Stimulated activated CD8-positive, alpha-beta memory T cell treated with anti-CD3 and anti-CD28 coated beads, Interleukin-2, amount 100 ng/mL, for 48 hours (primary cell): ENCODE results near the gene MAP3K21.

Experiments
- DNase-seq, 2 donors: peaks; one replicate each; pipeline ENCODE4 v3.0.0-alpha.2; 2020; ENCODE audit warnings: low read depth in 2 of 2

The MAP3K21 gene

DNA sequence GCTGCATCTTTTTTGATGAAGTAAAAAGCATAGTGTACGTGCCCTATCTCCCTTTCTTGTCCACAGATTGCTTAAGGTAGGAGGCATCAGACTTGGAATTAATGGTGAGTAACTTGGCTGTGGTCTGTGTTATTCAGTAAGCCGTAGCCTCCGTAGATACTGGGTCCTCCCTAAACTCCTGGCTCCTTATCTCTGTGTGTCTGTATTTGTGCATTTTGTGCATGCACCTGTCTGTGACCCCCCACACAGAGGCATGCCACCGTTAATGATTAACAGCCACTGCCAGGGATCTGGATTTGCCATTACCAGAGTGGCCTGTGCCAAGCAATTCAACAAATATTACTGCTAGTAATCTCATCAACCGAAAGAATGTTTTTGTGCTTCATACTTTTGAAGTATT, 31.9 kb downstream of the MAP3K21 start:
- DNase-seq = no peak

DNA sequence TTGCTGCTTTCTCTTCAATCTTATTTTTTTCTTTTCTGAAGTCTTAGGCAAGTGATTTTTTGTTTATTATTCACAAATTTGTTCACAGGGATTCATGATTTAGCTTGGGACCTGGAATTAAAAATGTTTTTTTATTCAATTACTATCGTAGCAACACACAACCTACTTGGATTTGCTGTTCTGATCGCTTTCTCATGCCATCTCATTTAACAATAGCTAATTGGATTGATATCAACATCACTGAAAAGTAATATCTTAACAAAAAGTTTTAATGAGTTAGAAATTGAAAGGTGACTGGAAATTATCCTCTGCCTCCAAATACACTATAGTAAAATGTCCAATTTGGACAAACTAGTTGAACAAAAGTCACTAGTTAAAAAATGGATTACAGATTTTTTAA, 32.4 kb downstream of the MAP3K21 start:
- DNase-seq = no peak

DNA sequence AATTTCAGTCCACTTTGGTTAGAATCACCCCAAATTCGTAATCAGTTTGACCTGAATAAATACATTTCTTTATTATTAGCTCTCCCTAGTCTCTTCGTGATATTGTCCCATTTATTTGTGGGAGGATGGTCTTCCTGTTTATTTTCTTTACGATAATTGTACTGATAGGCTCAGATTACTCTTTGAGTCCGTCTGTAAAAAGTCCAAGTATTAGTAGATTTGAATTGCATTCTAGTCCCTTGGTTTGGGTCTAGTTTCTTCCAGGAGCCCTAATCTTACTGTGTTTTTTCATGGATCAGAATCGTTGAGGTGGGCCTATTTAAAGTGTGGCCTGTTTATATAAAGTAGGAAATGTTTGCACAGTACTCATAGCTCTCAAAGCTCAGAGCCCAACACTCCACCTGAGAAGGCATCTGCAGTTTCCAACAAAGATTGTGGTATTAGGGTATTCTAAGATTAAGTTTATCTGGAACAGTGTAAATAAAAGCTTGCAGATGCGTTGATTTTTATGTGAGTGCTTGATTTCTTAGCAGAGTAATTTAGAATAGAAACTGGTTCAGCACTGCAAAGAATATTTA, 33.1 kb downstream of the MAP3K21 start:
- DNase-seq = no peak

DNA sequence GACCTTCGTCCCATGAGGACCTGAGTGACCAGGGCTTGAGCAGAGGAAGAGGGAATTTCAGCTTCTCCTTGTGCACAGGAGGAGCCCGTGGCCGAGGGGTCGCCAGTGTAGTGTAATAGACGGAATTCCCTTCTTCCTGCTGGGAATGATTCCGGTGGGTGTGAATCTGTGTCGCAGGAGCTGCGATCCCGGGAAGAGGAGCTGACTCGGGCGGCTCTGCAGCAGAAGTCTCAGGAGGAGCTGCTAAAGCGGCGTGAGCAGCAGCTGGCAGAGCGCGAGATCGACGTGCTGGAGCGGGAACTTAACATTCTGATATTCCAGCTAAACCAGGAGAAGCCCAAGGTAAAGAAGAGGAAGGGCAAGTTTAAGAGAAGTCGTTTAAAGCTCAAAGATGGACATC, 34.4 kb downstream of the MAP3K21 start:
- no peak for DNase-seq

DNA sequence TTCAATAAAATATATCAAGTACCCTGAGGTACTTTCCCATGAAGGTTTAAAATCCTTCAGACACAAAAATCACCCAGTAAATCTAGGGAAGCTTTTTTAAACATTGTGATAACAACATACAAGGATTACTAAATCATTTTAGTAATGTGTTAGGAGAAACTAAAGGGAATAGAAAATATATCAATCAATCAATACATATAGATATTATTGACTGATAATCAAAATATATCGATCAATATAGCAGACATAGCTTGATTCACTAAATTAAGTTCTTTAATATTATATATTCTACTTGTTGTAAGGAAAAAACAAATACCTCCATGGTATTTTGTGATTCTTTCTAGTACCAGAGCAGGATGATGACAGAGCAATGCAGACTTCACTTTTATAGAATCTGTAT, 35.2 kb downstream of the MAP3K21 start:
- no peak for DNase-seq

DNA sequence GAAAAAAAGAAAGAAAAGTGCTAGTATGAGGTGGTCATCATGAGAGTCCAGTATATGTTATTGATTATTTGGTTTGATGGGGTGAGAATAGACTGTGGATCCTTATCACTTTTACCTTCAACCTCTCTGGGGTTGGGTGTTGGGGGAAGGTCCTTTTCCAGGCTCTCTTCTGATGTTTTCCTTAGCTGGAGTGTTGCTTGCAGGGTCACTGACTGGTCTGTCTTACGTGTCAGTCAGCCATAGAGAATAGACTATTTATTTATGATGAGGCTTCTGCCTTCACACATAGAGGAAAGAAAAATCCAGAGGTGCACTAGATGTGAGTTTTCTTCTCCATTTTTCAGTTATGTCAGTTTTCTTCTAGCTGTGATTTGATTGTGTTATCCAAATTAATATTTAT, 36.5 kb downstream of the MAP3K21 start:
- DNase-seq = no peak

DNA sequence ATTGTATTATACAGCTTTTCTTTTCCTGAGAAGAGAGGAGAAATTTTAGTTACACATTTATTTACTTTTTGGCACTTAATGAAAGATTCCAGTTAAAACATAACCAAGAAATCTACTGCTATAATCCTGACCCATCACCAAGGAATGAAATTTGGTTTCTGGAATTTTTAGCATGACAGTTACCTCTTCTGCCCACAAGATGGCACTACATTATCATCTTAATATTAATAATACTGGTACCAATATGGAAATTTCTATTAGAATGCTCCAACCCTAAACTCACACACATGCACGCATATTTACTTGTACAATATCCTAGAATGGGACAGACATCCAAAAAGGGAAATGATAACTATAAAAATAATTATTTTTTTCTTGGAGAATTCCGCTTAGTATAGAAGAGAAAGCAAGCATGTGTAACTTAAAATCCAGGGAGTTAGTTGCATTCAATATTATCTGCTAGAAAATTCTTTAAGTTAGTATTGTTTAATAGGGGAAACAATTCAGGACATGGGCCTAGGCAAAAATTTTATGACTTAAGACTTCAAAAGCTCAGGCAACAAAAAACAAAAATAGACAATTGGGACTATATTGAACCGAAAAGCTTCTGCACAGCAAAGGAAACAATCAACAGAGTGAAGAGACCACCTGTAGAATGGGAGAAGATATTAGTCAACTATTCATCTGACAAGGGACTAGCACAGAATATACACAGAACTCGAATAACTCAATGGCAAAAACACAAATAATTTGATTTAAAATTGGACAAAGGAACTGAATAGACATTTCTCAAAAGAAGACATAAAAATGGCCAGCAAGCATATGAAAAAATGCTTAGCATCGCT, 37.4 kb downstream of the MAP3K21 start:
- no peak for DNase-seq

DNA sequence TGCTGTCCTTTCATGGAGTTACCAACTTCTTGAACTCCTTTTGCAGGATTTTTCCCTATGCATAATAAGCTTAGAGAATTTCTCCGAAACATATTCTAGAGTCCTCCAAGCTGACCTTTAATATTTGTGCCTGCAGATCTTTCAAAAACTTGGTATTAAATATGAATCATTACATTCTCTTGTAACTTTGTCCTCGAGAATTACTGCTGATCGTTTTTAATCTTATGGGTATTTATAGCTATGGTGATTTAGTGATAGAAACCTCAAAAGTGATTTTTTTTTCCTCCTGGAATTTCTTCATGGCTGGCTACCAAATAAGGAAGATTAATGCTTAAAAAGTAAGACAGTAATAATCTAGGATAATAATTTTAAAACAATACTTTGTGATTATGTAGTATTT, 39.1 kb downstream of the MAP3K21 start:
- no peak for DNase-seq

DNA sequence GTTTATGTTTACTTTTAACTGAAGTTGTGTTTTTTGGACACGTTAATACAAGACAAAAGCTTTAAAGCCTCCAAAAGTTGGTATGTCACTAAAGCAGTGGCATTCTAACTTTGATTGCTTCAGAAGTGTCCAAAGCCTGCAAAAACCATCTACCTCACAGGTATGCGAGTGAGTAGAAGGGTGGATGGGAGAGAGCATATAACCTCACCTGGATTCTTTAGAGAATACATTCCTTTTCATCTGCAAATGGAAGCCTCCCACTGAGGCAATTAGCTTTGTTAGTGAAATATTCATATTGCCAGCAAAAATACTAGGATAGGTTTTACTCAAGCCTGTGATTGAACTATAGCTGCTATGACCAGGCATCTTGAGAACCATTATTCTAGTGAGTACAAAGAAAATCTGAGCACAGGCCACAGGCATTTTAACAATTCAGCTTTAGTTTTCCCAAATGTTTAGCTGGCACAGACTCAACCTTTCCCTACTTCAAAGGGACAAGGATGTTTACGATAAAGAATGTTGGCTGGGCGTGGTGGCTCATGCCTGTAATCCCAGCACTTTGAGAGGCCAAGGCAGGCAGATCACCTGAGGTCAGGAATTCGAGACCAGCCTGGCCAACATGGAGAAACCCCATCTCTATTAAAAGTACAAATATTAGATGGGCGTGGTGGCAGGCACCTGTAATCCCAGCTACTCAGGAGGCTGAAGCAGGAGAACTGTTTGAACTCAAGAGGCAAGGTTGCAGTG, 39.7 kb downstream of the MAP3K21 start:
- DNase-seq = no peak

DNA sequence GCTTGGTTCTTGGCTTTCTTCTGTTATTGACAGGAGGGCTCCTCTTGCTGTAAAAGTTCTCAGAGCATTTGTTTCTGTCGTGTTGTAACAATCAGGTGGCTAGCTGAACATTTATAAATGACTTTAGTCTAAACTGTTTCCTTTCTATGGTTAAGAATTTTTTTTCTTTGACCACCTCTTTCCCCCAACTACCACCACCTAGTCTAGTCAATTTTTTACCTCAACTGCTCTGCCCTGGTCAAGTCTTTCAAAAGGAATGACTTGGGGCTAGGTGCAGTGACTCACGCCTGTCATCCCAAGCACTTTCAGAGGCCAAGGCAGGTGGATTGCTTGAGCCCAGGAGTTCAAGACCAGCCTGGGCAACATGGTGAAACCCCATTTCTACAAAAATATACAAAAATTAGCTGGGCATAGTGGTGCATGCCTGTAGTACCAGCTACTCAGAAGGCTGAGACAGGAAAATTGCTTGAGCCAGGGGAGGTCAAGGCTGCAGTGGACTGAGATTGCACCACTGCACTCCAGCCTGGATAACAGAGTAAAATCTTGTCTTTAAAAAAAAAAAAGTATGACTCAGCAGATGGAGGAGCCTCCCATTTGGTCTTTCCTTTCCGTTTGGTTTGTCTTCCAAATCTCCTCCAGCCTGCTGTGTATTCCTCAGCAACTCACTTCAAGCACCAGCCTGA, 40.7 kb downstream of the MAP3K21 start:
- DNase-seq = no peak

DNA sequence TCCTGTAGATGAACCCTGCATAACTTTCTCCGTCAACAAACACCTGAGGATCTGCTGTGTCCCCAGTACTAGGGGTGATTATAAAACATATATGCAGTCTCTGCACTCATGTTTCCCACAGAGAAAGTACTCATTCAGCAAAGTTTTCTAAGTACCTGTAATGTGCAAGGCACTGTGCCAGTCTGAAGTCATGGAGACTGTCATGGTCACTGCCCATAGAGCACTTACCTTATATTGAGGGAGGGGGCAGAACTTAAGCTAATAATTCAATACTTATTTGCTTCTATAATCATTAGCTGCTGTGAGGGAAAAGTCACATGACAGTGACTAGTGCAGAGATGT, 41.2 kb downstream of the MAP3K21 start:
- no peak for DNase-seq

DNA sequence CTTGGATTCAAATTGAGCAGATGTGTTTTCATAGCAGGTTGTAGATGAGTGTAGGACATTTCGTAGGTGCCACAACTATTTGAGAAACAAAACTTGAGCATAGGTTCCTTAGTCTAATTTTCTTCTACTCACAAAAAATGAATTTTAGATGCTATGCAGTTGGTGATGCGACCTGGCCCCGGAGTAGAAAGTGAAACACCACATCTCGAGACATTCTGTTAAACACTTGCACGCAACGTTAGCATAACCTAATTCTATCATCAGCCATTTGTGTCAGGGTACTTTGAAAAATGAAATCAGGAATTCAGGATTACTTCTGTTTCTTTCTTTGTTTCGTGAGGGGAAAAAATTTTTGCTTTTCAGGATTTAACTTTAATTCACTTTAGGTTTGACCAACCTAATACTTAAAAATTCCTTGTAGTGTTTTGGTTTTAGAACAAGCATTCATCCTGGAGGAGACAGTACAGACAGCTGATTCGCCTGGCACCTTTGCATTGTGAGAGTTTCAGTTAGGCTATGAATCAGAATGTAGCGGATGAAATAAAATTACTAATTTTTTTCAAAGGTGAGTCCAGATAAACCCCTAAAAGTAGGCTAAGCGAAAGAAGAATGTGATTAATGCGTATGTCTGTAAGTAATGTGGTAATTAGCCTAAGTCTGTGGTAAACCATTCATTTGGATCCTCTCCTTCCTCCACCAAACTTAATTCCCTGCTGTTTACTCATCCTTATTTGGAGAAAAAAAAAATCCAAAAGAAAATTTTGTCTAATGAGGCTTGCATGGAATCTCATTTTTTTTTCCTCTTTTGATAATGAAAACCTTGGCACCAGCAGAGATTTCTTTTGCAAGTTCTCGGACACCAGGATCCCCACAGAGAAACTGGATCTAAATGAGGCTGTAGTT, 44.9 kb downstream of the MAP3K21 start:
- DNase-seq = no peak

DNA sequence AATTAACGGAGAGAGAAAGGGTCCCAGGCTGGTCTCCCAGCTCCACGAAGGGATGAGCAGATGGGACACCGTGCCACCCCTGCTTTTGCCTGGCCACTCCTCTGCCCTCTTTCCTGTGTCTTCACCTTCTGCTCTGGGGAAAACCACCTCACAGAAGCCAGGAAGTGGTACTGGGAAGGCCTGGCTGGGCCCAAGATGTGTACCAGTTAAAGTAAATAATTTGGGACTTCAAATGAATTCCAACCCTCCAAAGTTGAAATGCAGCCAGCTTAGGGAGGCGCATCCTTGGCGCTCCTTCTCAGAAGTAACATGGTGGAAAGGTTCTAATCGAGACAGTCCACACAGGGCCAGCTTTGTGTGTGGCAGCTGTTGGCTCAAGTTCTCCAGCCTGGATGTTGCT, 45.7 kb downstream of the MAP3K21 start:
- DNase-seq = no peak

DNA sequence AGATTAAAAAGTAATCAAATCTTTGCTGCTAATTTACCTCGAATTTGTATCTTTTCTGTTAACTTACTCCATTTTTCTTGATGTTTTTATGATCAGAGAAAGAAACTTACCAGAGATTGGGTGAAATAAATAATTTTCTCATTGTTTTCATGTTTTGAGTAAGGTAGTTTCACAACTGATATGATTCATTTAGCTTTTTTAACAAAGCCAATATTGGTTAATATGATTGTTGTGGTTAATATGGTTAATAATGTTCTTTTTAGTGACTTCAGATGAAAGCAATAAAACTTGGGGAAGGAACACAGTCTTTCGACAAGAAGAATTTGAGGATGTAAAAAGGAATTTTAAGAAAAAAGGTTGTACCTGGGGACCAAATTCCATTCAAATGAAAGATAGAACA, 48.1 kb downstream of the MAP3K21 start:
- DNase-seq = no peak

DNA sequence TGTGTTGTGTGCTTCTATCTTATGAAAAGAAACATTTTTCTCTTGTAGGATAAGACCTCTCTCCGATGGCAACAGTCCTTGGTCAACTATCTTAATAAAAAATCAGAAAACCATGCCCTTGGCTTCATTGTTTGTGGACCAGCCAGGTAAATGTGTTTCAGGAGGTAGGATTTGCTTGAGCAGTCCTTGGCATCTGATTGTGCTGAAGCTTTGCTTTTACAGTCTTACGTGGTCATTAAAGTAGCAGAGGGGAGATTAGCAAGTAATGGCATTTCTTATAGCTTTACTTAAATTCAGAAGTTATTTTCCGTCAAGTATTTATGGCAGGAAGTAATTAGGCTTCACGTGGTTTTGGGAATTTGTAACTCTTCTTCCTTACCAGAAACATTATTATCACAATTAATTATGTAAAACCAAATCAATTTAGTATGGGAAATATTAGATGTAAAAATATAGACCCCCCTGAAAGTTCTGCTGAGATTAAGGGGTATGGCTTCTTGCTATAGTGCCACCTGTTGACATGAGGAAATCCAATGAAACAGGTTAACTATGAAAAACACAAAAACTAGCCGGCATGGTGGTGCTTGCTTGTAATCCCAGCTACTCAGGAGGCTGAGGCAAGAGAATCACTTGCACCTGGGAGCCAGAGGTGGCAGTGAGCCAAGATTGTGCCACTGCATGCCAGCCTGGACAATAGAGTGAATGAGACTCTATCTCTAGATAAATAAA, 49.0 kb downstream of the MAP3K21 start:
- no peak for DNase-seq

DNA sequence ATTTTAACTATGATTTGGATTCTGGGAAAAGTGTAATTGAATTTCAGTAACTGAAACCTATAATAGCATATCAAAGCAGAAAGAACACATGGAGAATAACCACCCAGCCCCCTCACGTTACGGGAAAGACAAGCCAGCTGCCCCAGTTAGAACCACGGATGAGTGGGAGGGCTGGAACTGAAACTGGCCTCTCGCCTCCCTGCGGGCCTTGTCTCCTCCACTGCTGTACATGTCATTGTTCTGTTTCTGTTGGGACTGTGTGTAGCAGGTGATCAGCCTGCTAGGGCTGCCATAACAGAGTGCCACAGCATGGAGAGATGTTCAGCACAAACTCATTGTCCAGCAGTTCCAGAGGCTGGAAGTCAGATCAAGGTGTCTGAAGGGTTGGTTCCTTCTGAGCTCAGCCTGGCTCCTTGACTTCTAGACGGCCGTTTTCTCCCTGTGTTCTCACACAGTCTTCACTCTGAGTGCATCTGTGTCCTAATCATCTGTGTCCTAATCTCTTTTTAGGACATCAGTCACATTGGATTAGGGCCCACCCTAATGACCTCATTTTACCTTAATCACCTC, 52.4 kb downstream of the MAP3K21 start:
- DNase-seq = no peak

DNA sequence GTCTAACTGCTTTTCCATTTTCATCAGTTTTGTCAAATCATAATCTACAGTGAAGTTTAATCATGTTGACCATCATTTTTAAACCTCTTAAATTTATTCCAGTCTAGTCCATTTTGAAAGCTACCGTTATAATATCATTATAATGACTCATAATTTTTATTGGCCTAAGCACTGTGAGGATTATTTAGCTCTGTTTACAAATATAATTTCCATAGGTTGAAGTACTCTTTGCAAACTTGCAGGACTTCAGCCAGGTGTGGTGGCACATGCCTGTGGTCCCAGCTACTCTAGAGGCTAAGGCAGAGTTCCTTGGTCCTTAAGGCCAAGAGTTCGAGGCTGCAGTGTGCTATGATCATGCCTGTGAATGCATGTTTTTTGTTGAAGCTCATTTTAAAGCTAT, 54.3 kb downstream of the MAP3K21 start:
- no peak for DNase-seq

DNA sequence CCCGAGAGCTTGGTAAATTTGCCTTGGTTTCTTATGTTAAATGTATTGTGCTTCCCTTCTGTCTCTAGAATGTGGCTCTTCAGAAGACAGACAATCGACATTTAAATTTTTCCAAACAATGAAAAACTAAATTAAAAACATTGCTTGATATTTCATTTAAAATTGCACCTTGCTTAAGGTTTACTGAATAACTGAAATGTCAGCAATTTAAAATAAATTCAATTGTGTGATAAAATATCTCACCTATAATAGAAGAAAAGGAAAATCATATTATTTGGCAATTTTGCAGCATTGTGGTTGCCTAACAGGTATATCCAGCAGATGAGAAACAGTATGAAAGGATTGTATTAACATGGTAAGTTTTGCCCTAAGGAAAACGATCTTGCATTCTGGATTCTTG, 56.5 kb downstream of the MAP3K21 start:
- no peak for DNase-seq

DNA sequence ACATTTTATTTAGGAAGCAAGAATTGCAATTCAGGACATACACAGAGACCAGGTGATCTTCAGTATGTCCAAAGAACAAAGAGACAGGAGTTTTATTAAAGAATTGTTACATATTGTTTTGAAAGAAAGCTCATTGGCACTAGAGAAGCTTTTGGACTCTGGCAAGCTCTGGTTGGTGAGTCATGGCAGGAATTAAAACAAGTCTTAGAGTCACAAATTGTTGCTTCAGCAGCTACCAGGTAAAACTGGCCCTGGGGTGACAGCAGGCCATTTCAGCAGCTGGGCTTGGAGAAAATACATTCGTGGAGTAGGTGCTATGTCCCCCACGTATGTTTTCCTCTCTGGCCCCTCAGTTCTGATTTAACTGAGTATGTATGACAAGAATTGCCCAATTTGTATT, 58.8 kb downstream of the MAP3K21 start:
- DNase-seq = no peak

DNA sequence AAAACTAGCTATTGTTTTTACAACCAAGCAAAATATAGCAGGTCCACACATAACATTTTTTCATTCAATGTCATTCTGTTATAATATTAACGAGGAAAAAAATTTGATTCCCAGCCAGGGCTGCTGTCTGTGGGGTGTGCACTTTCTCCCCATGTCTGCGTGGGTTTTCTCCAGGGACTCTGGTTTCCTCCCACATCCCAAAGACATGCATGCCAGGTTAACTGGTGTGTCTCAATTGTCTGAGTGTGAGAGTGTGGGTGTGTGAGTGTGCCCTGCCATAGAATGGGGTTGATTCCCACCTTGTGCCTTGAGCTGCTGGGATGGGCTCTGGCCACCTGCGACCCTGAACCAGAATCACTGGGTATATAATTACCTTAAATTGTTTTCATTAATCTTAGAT, 60.1 kb downstream of the MAP3K21 start:
- no peak for DNase-seq
